SK-N-MC (cell line): ENCODE results near the gene GDPD4.

Source experiments
- EZH2 ChIP-seq: fragments of 200-600 bp; sonication (generic); IDR thresholded peaks from one replicate; pipeline ENCODE4 v1.6.1; 2017; ENCODE audit warnings: antibody characterized with exemption
- POLR2AphosphoS5 ChIP-seq: IDR thresholded peaks from 2 replicates; pipeline ENCODE4 v1.6.1; 2012; ENCODE audit warnings: mild to moderate bottlenecking, low read depth, low read length, borderline replicate concordance

DNA sequence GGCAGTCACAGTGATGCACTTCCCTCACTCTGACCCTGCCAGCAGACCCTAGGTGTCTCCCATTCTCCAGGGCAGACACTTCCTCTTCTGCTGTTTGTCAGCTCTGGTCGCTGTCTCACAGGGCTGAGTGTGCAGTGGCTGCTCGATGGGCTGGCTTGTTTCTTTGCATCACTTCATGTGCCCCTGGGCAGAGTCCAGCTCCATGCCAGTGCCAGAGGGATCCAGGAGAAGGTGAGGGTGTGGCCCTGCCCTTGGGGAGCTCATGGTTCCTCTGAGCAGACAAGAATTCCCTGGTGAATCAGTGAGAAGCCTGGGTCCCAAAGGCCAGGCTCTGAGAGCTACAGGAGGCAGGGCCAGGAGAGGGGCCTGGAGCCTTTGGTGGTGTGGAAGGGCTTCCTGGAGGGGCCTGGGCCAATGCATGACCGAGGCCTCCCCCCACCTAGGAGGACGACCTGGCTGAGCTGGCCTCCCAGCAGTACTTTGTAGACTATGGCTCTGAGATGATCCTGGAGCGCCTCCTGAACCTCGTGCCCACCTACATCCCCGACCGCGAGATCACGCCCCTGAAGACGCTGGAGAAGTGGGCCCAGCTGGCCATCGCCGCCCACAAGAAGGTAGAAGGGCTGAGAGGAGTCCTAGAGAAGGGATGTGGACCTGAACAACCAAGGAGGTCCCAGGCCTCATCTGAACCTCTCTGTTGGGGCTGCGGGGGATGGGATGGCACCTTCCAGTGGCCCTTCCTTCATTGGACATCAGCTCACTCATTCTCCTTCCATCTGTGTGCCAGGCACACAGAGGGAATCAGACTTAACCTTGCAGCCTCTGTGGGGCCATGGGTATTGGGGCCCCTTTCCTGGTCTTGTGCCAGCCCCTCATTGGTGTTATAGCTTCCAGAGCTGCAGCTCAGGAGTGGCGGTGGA lies 107.3 kb downstream of the GDPD4 start:
- TF ChIP-seq POLR2AphosphoS5 (no peak), EZH2 (no peak)
